IMR-90 (cell line): ENCODE measurements around the gene INPP5D. TPM values are rescaled to one million over a fixed set of nuclear protein-coding genes. Genes with fewer than 3 reads are reported as not detected.

ENCODE experiments used
- ATAC-seq: fragments of 200-7000 bp; cut with Tn5 transposase; 2 replicates; pipeline ENCODE4 v1.9.1; 2020; ENCODE audit warnings: low read depth, mild to moderate bottlenecking, moderate library complexity
- BruUV-seq: library from RNA; stranded (reverse); fragments of 400-500 nt; replicated peaks from 2 replicates; lab custom pipeline; 2021; lab: Mats Ljungman, UMichigan
- CTCF ChIA-PET: fragments of 300-600 bp; formaldehyde crosslinking; extraction: SDS; loops from one replicate; lab custom pipeline; 2021; ENCODE audit warnings: antibody characterized with exemption; lab: Yijun Ruan, JAX
- POLR2A ChIA-PET: fragments of 300-600 bp; sonication (Branson Sonifier 250); formaldehyde crosslinking; loops from one replicate; lab custom pipeline; 2022; ENCODE audit warnings: antibody characterized with exemption; ENCODE audit not compliant: unreplicated experiment; lab: Charles Lee
- DNase-seq: peaks from one replicate; pipeline ENCODE4 v3.0.0; 2013
- H2AFZ ChIP-seq: replicated peaks from 2 replicates; pipeline ENCODE3; 2013; ENCODE audit warnings: low read length, mild to moderate bottlenecking; ENCODE audit not compliant: poor library complexity
- H2AK5ac ChIP-seq: 2 replicates; pipeline ENCODE4 v1.6.1; 2013; ENCODE audit warnings: low read depth, low read length, inconsistent platforms
- H2AK9ac ChIP-seq: replicated peaks from 2 replicates; pipeline ENCODE3; 2013; ENCODE audit warnings: mild to moderate bottlenecking, low read depth, low read length, moderate library complexity; ENCODE audit not compliant: poor library complexity
- H2BK120ac ChIP-seq: 2 replicates; pipeline ENCODE4 v1.6.1; 2013; ENCODE audit warnings: low read depth, low read length, inconsistent platforms
- H2BK15ac ChIP-seq: 3 replicates; pipeline ENCODE4 v1.6.1; 2013; ENCODE audit warnings: low read depth, low read length, inconsistent platforms
- H2BK20ac ChIP-seq: 2 replicates; pipeline ENCODE4 v1.6.1; 2013; ENCODE audit warnings: low read depth, mild to moderate bottlenecking, inconsistent platforms, low read length, moderate library complexity
- H2BK5ac ChIP-seq: 2 replicates; pipeline ENCODE4 v1.6.1; 2013; ENCODE audit warnings: mild to moderate bottlenecking, low read depth, low read length, inconsistent platforms; ENCODE audit not compliant: poor library complexity, severe bottlenecking
- H3K14ac ChIP-seq: replicated peaks from 2 replicates; pipeline ENCODE4 v1.6.1; 2013; ENCODE audit warnings: low read depth, low read length, inconsistent platforms
- H3K18ac ChIP-seq: 2 replicates; pipeline ENCODE4 v1.6.1; 2013; ENCODE audit warnings: low read depth, low read length, control low read depth
- H3K23ac ChIP-seq: 2 replicates; pipeline ENCODE4 v1.6.1; 2013; ENCODE audit warnings: low read depth, low read length, inconsistent platforms
- H3K27ac ChIP-seq: 2 replicates; pipeline ENCODE4 v1.5.1; 2013; ENCODE audit warnings: mild to moderate bottlenecking, control low read depth, low read length; ENCODE audit not compliant: insufficient read depth
- H3K27me3 ChIP-seq: 2 replicates; pipeline ENCODE4 v1.6.1; 2013; ENCODE audit warnings: low read length; ENCODE audit not compliant: control insufficient read depth, insufficient read depth
- H3K36me3 ChIP-seq: 2 replicates; pipeline ENCODE4 v1.6.1; 2013; ENCODE audit warnings: low read length, mixed read lengths; ENCODE audit not compliant: control insufficient read depth, insufficient read depth
- H3K4ac ChIP-seq: 2 replicates; pipeline ENCODE4 v1.6.1; 2013; ENCODE audit warnings: low read depth, low read length, inconsistent platforms
- H3K4me1 ChIP-seq: 2 replicates; pipeline ENCODE4 v1.6.1; 2013; ENCODE audit warnings: low read length, mixed read lengths; ENCODE audit not compliant: control insufficient read depth, insufficient read depth
- H3K4me2 ChIP-seq: 2 replicates; pipeline ENCODE4 v1.6.1; 2013; ENCODE audit warnings: low read depth, mild to moderate bottlenecking, control low read depth, low read length, moderate library complexity
- H3K4me3 ChIP-seq: 2 replicates; pipeline ENCODE4 v1.5.1; 2013; ENCODE audit warnings: low read depth, mild to moderate bottlenecking, control low read depth, low read length, moderate library complexity; ENCODE audit not compliant: insufficient read depth
- H3K56ac ChIP-seq: 2 replicates; pipeline ENCODE4 v1.6.1; 2013; ENCODE audit warnings: low read length, inconsistent platforms; ENCODE audit not compliant: insufficient read depth; ENCODE audit errors: extremely low read depth
- H3K79me1 ChIP-seq, 2 experiments: 2 replicates each; pipeline ENCODE4 v1.6.1; 2013; ENCODE audit warnings: low read length in 2 of 2, inconsistent platforms in 1 of 2, low read depth in 1 of 2
- H3K9ac ChIP-seq: 2 replicates; pipeline ENCODE4 v1.6.1; 2013; ENCODE audit warnings: low read depth, low read length, control low read depth
- H3K9me1 ChIP-seq: 2 replicates; pipeline ENCODE4 v1.6.1; 2013; ENCODE audit warnings: low read length, inconsistent platforms; ENCODE audit not compliant: insufficient read depth
- H3K9me3 ChIP-seq: 2 replicates; pipeline ENCODE4 v1.6.1; 2013; ENCODE audit warnings: low read length; ENCODE audit not compliant: control insufficient read depth, insufficient read depth
- H4K20me1 ChIP-seq: 2 replicates; pipeline ENCODE4 v1.6.1; 2013; ENCODE audit warnings: low read length, inconsistent platforms; ENCODE audit not compliant: insufficient read depth
- H4K5ac ChIP-seq: 2 replicates; pipeline ENCODE4 v1.6.1; 2013; ENCODE audit warnings: mild to moderate bottlenecking, low read depth, low read length, control low read depth
- H4K8ac ChIP-seq, 2 experiments: 2 replicates each; pipeline ENCODE4 v1.6.1; 2013; ENCODE audit warnings: low read depth in 2 of 2, low read length in 2 of 2, control low read depth in 1 of 2, inconsistent platforms in 1 of 2
- H4K91ac ChIP-seq: 2 replicates; pipeline ENCODE4 v1.6.1; 2013; ENCODE audit warnings: low read depth, low read length, inconsistent platforms; ENCODE audit not compliant: insufficient read depth
- BHLHE40 ChIP-seq: fragments of 150-350 bp; IDR thresholded peaks from 2 replicates; pipeline ENCODE4 v1.6.1; 2016; ENCODE audit warnings: mild to moderate bottlenecking, low read depth, low read length
- CEBPB ChIP-seq: IDR thresholded peaks from 2 replicates; pipeline ENCODE4 v1.6.1; 2012; ENCODE audit warnings: low read depth, low read length, improper control_type of control experiment
- CHD1 ChIP-seq: IDR thresholded peaks from 2 replicates; pipeline ENCODE4 v1.6.1; 2012; ENCODE audit warnings: low read depth, low read length, improper control_type of control experiment
- CTCF ChIP-seq: conservative IDR thresholded peaks from 2 replicates; pipeline ENCODE4 v1.5.1; 2012; ENCODE audit warnings: mild to moderate bottlenecking, low read depth, low read length, improper control_type of control experiment
- ELK1 ChIP-seq: fragments of 150-350 bp; IDR thresholded peaks from 2 replicates; pipeline ENCODE4 v1.6.1; 2016; ENCODE audit warnings: low read depth, mild to moderate bottlenecking, low read length, moderate library complexity, borderline replicate concordance
- FOS ChIP-seq: fragments of 150-350 bp; IDR thresholded peaks from 2 replicates; pipeline ENCODE4 v1.6.1; 2016; ENCODE audit warnings: low read depth, low read length
- MAFK ChIP-seq: IDR thresholded peaks from 2 replicates; pipeline ENCODE4 v1.6.1; 2012; ENCODE audit warnings: low read depth, low read length, improper control_type of control experiment
- MXI1 ChIP-seq: IDR thresholded peaks from 2 replicates; pipeline ENCODE4 v1.6.1; 2012; ENCODE audit warnings: low read depth, mild to moderate bottlenecking, low read length, moderate library complexity, borderline replicate concordance
- POLR2A ChIP-seq: IDR thresholded peaks from 2 replicates; pipeline ENCODE4 v1.6.1; 2012; ENCODE audit warnings: mild to moderate bottlenecking, low read depth, low read length
- RAD21 ChIP-seq: IDR thresholded peaks from 2 replicates; pipeline ENCODE4 v1.6.1; 2012; ENCODE audit warnings: low read length, improper control_type of control experiment
- RFX5 ChIP-seq: IDR thresholded peaks from 2 replicates; pipeline ENCODE4 v1.8.0; 2012; ENCODE audit warnings: low read depth, mild to moderate bottlenecking, low read length, moderate library complexity
- SMC3 ChIP-seq: fragments of 150-350 bp; IDR thresholded peaks from 2 replicates; pipeline ENCODE4 v1.6.1; 2016; ENCODE audit warnings: low read depth, mild to moderate bottlenecking, antibody characterized with exemption, low read length, moderate library complexity
- USF2 ChIP-seq: fragments of 150-350 bp; IDR thresholded peaks from 2 replicates; pipeline ENCODE4 v1.6.1; 2017; ENCODE audit warnings: mild to moderate bottlenecking, antibody characterized with exemption, low read length, low read depth
- WGBS, 2 experiments: methylation state at CpG; one replicate each; pipeline versions ENCODE4 v1.1.5 to v1.1.7; 2013; ENCODE audit warnings: missing lambda C conversion rate in 2 of 2; ENCODE audit not compliant: insufficient read length in 1 of 2; ENCODE audit errors: extremely low coverage in 2 of 2; 5-methylcytosine and 5-hydroxymethylcytosine counted together
- dilution Hi-C: fragments of 300-500 bp; cut with HindIII; formaldehyde crosslinking; loops from one replicate; pipeline ENCODE4 v1.14.3; 2018; ENCODE audit warnings: low sequenced_read_pairs; ENCODE audit not compliant: unreplicated experiment
- in situ Hi-C: fragments of 300-500 bp; cut with MboI; formaldehyde crosslinking; loops from 3 replicates; pipeline ENCODE4 v1.14.3; 2019; ENCODE audit warnings: low sequenced_read_pairs, inconsistent platforms, mixed read lengths
- intact Hi-C: fragments of 100-400 bp; cut with micrococcal nuclease; formaldehyde crosslinking; loops from 2 replicates; pipeline ENCODE4 v1.10.0; 2022
- polyA plus RNA-seq, 3 experiments: library from polyadenylated mRNA; depleted of rRNA; stranded (reverse); fragments of >200 nt; gene quantifications; 2 replicates each; pipeline ENCODE4 v1.2.3, GENCODE V29; 2012; ENCODE audit warnings: low replicate concordance in 1 of 3
- total RNA-seq: library from RNA; depleted of rRNA; stranded (reverse); fragments of >200 nt; gene quantifications from 2 replicates; pipeline ENCODE4 v1.2.3, GENCODE V29; 2012

Gene INPP5D
- total and polyA plus RNA-seq, 2 of the 4 experiments (the other 2 are of a cell fraction), result 0.18 to 0.29 TPM

GRCh38 chr2:233036162-233036838, 23.8 kb upstream of the INPP5D start:
- Histone ChIP-seq H3K79me1 (no peaks in the 10 kb centered on the region), H3K18ac (no peak overlapping the region), H3K9me1 (peaks cover 8% of the 10 kb centered on the region; the same call in 1 of the 2 replicates), H3K9me3 (peaks cover 4% of the 10 kb centered on the region; the same call in 1 of the 2 replicates), H2AK9ac (no peak overlapping the region), H3K23ac (no peak overlapping the region), H3K36me3 (no peaks in the 10 kb centered on the region), H3K14ac (no peak overlapping the region), H2AFZ (no peak overlapping the region), H3K4ac (no peak overlapping the region), H2BK20ac (no peak overlapping the region), H2BK120ac (no peak overlapping the region), H2BK15ac (no peak overlapping the region), H4K20me1 (no peaks in the 10 kb centered on the region), H4K5ac (no peak overlapping the region), H3K9ac (no peak overlapping the region), H2BK5ac (no peak overlapping the region), H3K27me3 (peaks cover 13% of the 10 kb centered on the region), H3K56ac (no peak overlapping the region), H3K4me3 (no peak overlapping the region), H4K91ac (no peak overlapping the region), H3K27ac (no peak overlapping the region), H4K8ac (no peak overlapping the region), H3K4me2 (no peak overlapping the region), H3K4me1 (no peaks in the 10 kb centered on the region), H2AK5ac (no peak overlapping the region)
- no TSS peak for BruUV-seq
- dilution Hi-C loops, result no loop called here
- ChIA-PET CTCF (no interaction called here), POLR2A (no interaction called here)
- ATAC-seq, result no peak
- intact Hi-C loops, result no loop called here
- 74% methylated on average over 4 of the region's 12 CpGs; no CpG with 5 or more reads in 1 of the 2 experiments for WGBS, 2 experiments
- no peak for DNase-seq
- TF ChIP-seq CHD1 (no peak), BHLHE40 (no peak), CTCF (no peak), POLR2A (no peak), FOS (no peak), USF2 (no peak), RFX5 (no peak), SMC3 (no peak), CEBPB (no peak), ELK1 (no peak), MXI1 (no peak), MAFK (no peak), RAD21 (no peak)
- in situ Hi-C loops, result no loop called here
